ENCODE data around the gene XRCC3.

- no peak for TF ChIP-seq CTCF (IDR thresholded peaks at IDR 0.05)
- TF ChIP-seq POLR2A (IDR thresholded peaks at IDR 0.05), result no peak
Observed at GRCh38 chr14:103726474-103726873, 11.2 kb upstream of the XRCC3 start.

All from testis (tissue), 2 donors.